Measurements from ENCODE around the gene DDC. TPM values are rescaled to one million over a fixed set of nuclear protein-coding genes. Genes with fewer than 3 reads are reported as not detected.

Gene DDC
- total RNA-seq, 2 donors from 2014 or later: 85.4 to 90.2 TPM

GRCh38 chr7:50449501-50449880, 115.7 kb downstream of the DDC start:
- H3K9me3 ChIP-seq: no peaks in the 10 kb centered on the region
- H3K27ac ChIP-seq: no peak overlapping the region
- H3K27me3 ChIP-seq: no peaks in the 10 kb centered on the region
- intact Hi-C loops (cut with DNase I): no loop called here
- no peak for TF ChIP-seq CTCF (IDR thresholded peaks at IDR 0.05)
- peak overlapping the region; percentile 89 for H3K4me3 ChIP-seq
- no peaks in the 10 kb centered on the region for H3K36me3 ChIP-seq
- peak overlapping the region; percentile 30 to 63 for H3K9ac ChIP-seq (ENCODE audit: low read depth in 2 of 2, low read length in 2 of 2)
- no peak for DNase-seq
- peaks cover 8% of the 10 kb centered on the region for H3K4me1 ChIP-seq

GRCh38 chr7:50448823-50449222, 116.4 kb downstream of the DDC start:
- no peak for DNase-seq
- no peak overlapping the region for H3K27ac ChIP-seq
- no peak overlapping the region for H3K9ac ChIP-seq (ENCODE audit: low read depth in 2 of 2, low read length in 2 of 2)
- H3K9me3 ChIP-seq: no peaks in the 10 kb centered on the region
- H3K4me3 ChIP-seq: no peak overlapping the region
- intact Hi-C loops (cut with DNase I): no loop called here
- no peak for TF ChIP-seq CTCF (IDR thresholded peaks at IDR 0.05)
- peaks cover 8% of the 10 kb centered on the region for H3K4me1 ChIP-seq
- no peaks in the 10 kb centered on the region for H3K36me3 ChIP-seq
- no peaks in the 10 kb centered on the region for H3K27me3 ChIP-seq

- H3K27me3 ChIP-seq: no peaks in the 10 kb centered on the region
- DNase-seq: no peak
- H3K9me3 ChIP-seq: no peaks in the 10 kb centered on the region
- H3K9ac ChIP-seq (ENCODE audit: low read depth in 2 of 2, low read length in 2 of 2): no peak overlapping the region
- TF ChIP-seq CTCF (IDR thresholded peaks at IDR 0.05): no peak
- peaks cover 8% of the 10 kb centered on the region for H3K4me1 ChIP-seq
- H3K27ac ChIP-seq: no peak overlapping the region
- H3K36me3 ChIP-seq: no peaks in the 10 kb centered on the region
- intact Hi-C loops (cut with DNase I): no loop called here
- H3K4me3 ChIP-seq: no peak overlapping the region
Observed at GRCh38 chr7:50446542-50446960, 118.7 kb downstream of the DDC start.

- intact Hi-C loops (cut with DNase I): no loop called here
- no peaks in the 10 kb centered on the region for H3K4me1 ChIP-seq
- no peak for TF ChIP-seq CTCF (IDR thresholded peaks at IDR 0.05)
Observed at GRCh38 chr7:50436133-50436806, 128.9 kb downstream of the DDC start.

GRCh38 chr7:50431722-50432305, 133.4 kb downstream of the DDC start:
- no peak overlapping the region for H3K9ac ChIP-seq (ENCODE audit: low read depth in 2 of 2, low read length in 2 of 2)
- no peak for TF ChIP-seq CTCF (IDR thresholded peaks at IDR 0.05)
- no peaks in the 10 kb centered on the region for H3K9me3 ChIP-seq
- intact Hi-C loops (cut with DNase I): no loop called here
- no peaks in the 10 kb centered on the region for H3K4me1 ChIP-seq
- no peak overlapping the region for H3K4me3 ChIP-seq
- DNase-seq: no peak
- no peak overlapping the region for H3K27ac ChIP-seq
- no peaks in the 10 kb centered on the region for H3K36me3 ChIP-seq
- no peaks in the 10 kb centered on the region for H3K27me3 ChIP-seq

More at GRCh38 chr7:50436133-50436806, 128.9 kb downstream of the DDC start:
- Histone ChIP-seq H3K27ac (no peak overlapping the region), H3K4me3 (no peak overlapping the region), H3K9ac (ENCODE audit: low read depth in 2 of 2, low read length in 2 of 2) (no peak overlapping the region), H3K36me3 (no peaks in the 10 kb centered on the region), H3K27me3 (no peaks in the 10 kb centered on the region), H3K9me3 (no peaks in the 10 kb centered on the region)
- DNase-seq: no peak

All from colonic mucosa (tissue), 4 donors.